Lower leg skin (tissue), 3 donors: ENCODE data around the gene ERC1.

Experiments
- CTCF ChIP-seq, 3 donors: fragments of 450-650 bp; IDR thresholded peaks; one replicate each; pipeline ENCODE4 v1.5.1; 2016; ENCODE audit warnings: antibody characterized with exemption in 3 of 3, mild to moderate bottlenecking in 3 of 3, moderate library complexity in 2 of 3
- POLR2A ChIP-seq, 2 donors: fragments of 450-650 bp; IDR thresholded peaks; one replicate each; pipeline ENCODE4 v1.6.1; 2016 to 2017; ENCODE audit warnings: antibody characterized with exemption in 2 of 2, mild to moderate bottlenecking in 1 of 2, moderate library complexity in 1 of 2

GRCh38 chr12:1099158-1099557 lies 108.1 kb downstream of the ERC1 start:
- TF ChIP-seq CTCF (IDR thresholded peaks at IDR 0.05) (no peak), POLR2A (IDR thresholded peaks at IDR 0.05) (no peak)
